DOHH2 (cell line): ENCODE data around the gene MYBPC1.

Source experiments
- EZH2phosphoT487 ChIP-seq: fragments of 200-600 bp; sonication (generic); IDR thresholded peaks from 2 replicates; pipeline ENCODE4 v1.6.1; 2017; ENCODE audit warnings: borderline replicate concordance, mild to moderate bottlenecking, antibody characterized with exemption, low read length, moderate library complexity, mixed read lengths
- TF ChIP-seq, protein P1 (sequence below): fragments of 200-600 bp; sonication (generic); IDR thresholded peaks from one replicate; pipeline ENCODE4 v1.5.1; 2014; ENCODE audit warnings: antibody characterized with exemption, mild to moderate bottlenecking, low read depth, low read length; ENCODE audit not compliant: poor library complexity, severe bottlenecking

- TF ChIP-seq, protein P1, sequence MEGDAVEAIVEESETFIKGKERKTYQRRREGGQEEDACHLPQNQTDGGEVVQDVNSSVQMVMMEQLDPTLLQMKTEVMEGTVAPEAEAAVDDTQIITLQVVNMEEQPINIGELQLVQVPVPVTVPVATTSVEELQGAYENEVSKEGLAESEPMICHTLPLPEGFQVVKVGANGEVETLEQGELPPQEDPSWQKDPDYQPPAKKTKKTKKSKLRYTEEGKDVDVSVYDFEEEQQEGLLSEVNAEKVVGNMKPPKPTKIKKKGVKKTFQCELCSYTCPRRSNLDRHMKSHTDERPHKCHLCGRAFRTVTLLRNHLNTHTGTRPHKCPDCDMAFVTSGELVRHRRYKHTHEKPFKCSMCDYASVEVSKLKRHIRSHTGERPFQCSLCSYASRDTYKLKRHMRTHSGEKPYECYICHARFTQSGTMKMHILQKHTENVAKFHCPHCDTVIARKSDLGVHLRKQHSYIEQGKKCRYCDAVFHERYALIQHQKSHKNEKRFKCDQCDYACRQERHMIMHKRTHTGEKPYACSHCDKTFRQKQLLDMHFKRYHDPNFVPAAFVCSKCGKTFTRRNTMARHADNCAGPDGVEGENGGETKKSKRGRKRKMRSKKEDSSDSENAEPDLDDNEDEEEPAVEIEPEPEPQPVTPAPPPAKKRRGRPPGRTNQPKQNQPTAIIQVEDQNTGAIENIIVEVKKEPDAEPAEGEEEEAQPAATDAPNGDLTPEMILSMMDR, result no peak
- TF ChIP-seq EZH2phosphoT487, result no peak
Measured at GRCh38 chr12:101697197-101697929, 102.6 kb downstream of the MYBPC1 start, which contains the start of gene CHPT1.
